Calu3 (cell line): ENCODE results near the gene PPP2R2B. TPM values are rescaled to one million over a fixed set of nuclear protein-coding genes. Genes with fewer than 3 reads are reported as not detected.

ENCODE experiments used
- BruUV-seq: library from RNA; stranded (reverse); fragments of 400-500 nt; replicated peaks from 2 replicates; lab custom pipeline; 2021; lab: Mats Ljungman, UMichigan
- CTCF ChIA-PET: fragments of 300-600 bp; sonication (Branson Sonifier 250); formaldehyde crosslinking; loops from one replicate; lab custom pipeline; 2022; ENCODE audit warnings: antibody characterized with exemption; lab: Charles Lee
- DNase-seq: peaks from one replicate; pipeline ENCODE4 v3.0.0; 2022
- H3K27ac Mint-ChIP-seq: one replicate; pipeline ENCODE4 v1.8.0; 2022; ENCODE audit warnings: mixed read lengths; ENCODE audit not compliant: unreplicated experiment
- H3K27me3 Mint-ChIP-seq: one replicate; pipeline ENCODE4 v1.8.0; 2022; ENCODE audit warnings: mixed read lengths; ENCODE audit not compliant: unreplicated experiment
- H3K36me3 Mint-ChIP-seq: one replicate; pipeline ENCODE4 v1.8.0; 2022; ENCODE audit warnings: mild to moderate bottlenecking, moderate library complexity, mixed read lengths; ENCODE audit not compliant: insufficient read depth, unreplicated experiment
- H3K4me1 Mint-ChIP-seq: one replicate; pipeline ENCODE4 v1.8.0; 2022; ENCODE audit warnings: mild to moderate bottlenecking, low read depth, mixed read lengths; ENCODE audit not compliant: unreplicated experiment
- H3K4me3 Mint-ChIP-seq: one replicate; pipeline ENCODE4 v1.8.0; 2022; ENCODE audit warnings: mild to moderate bottlenecking, low read depth, moderate library complexity, mixed read lengths; ENCODE audit not compliant: unreplicated experiment
- H3K9me3 Mint-ChIP-seq: one replicate; pipeline ENCODE4 v1.8.0; 2022; ENCODE audit warnings: low read depth, mixed read lengths; ENCODE audit not compliant: unreplicated experiment
- CTCF ChIP-seq: fragments of 200-600 bp; IDR thresholded peaks from one replicate; pipeline ENCODE4 v1.8.0; 2022; ENCODE audit warnings: antibody characterized with exemption; ENCODE audit not compliant: unreplicated experiment
- intact Hi-C: fragments of 100-400 bp; cut with micrococcal nuclease; formaldehyde crosslinking; loops from one replicate; pipeline ENCODE4 v1.10.0; 2022; ENCODE audit not compliant: unreplicated experiment
- total RNA-seq: library from RNA; stranded (reverse); gene quantifications from 2 replicates; pipeline ENCODE4 v1.2.3, GENCODE V29; 2022

The PPP2R2B gene
- total RNA-seq, 1 experiment from 2014 or later = not detected

GRCh38 chr5:146642410-146642809, 236.1 kb downstream of the PPP2R2B start:
- no peaks in the 10 kb centered on the region for H3K9me3 Mint-ChIP-seq
- H3K27me3 Mint-ChIP-seq = peaks cover 38% of the 10 kb centered on the region
- H3K27ac Mint-ChIP-seq = no peak overlapping the region
- CTCF ChIA-PET = interaction anchor here (0.7 kb wide), 1 partner anchor 19 kb away, joined by 3 read pairs; no protein-coding TSS in a partner anchor
- no peak overlapping the region for H3K4me3 Mint-ChIP-seq
- no peak for TF ChIP-seq CTCF
- BruUV-seq = no TSS peak
- no peak for DNase-seq
- no peaks in the 10 kb centered on the region for H3K4me1 Mint-ChIP-seq
- no peaks in the 10 kb centered on the region for H3K36me3 Mint-ChIP-seq
- intact Hi-C loops = loop anchor here (5.0 kb wide), 1 partner anchor 100 kb away; no protein-coding TSS in a partner anchor

- Mint-ChIP-seq H3K27ac (no peak overlapping the region), H3K4me3 (no peak overlapping the region), H3K27me3 (peaks cover 43% of the 10 kb centered on the region), H3K4me1 (no peaks in the 10 kb centered on the region), H3K9me3 (no peaks in the 10 kb centered on the region), H3K36me3 (no peaks in the 10 kb centered on the region)
- no TSS peak for BruUV-seq
- CTCF ChIA-PET = interaction anchor here (0.7 kb wide), 1 partner anchor 18 kb away, joined by 3 read pairs; no protein-coding TSS in a partner anchor
- no peak for DNase-seq
- intact Hi-C loops = loop anchor here (5.0 kb wide), 1 partner anchor 100 kb away; no protein-coding TSS in a partner anchor
- no peak for TF ChIP-seq CTCF
These were observed 236.6 kb downstream of the PPP2R2B start for GRCh38 chr5:146641941-146642340.

GRCh38 chr5:146640285-146640896, 238.2 kb downstream of the PPP2R2B start:
- no TSS peak for BruUV-seq
- CTCF ChIA-PET = interaction anchor here (0.5 to 0.6 kb wide), 2 partner anchors 394 to 1354 kb away, joined by 3 to 4 read pairs; no protein-coding TSS in a partner anchor
- Mint-ChIP-seq H3K4me3 (no peak overlapping the region), H3K27ac (no peak overlapping the region), H3K4me1 (no peaks in the 10 kb centered on the region), H3K9me3 (no peaks in the 10 kb centered on the region), H3K36me3 (no peaks in the 10 kb centered on the region), H3K27me3 (peaks cover 42% of the 10 kb centered on the region)
- no peak for TF ChIP-seq CTCF
- no peak for DNase-seq
- intact Hi-C loops = loop anchor here (5.0 kb wide), 1 partner anchor 98 kb away; no protein-coding TSS in a partner anchor

- no peaks in the 10 kb centered on the region for H3K9me3 Mint-ChIP-seq
- CTCF ChIA-PET = interaction anchor here (0.7 kb wide), 1 partner anchor 12 kb away, joined by 3 read pairs; no protein-coding TSS in a partner anchor
- intact Hi-C loops = no loop called here
- BruUV-seq = no TSS peak
- no peak overlapping the region for H3K27ac Mint-ChIP-seq
- no peak for TF ChIP-seq CTCF
- H3K36me3 Mint-ChIP-seq = no peaks in the 10 kb centered on the region
- DNase-seq = no peak
- no peak overlapping the region for H3K4me3 Mint-ChIP-seq
- peaks cover 62% of the 10 kb centered on the region for H3K27me3 Mint-ChIP-seq
- H3K4me1 Mint-ChIP-seq = no peaks in the 10 kb centered on the region
These were observed 243.1 kb downstream of the PPP2R2B start for GRCh38 chr5:146635443-146635842.
